ENCODE data around the gene RNF212B.
"Not testable (repeated sequence)": the region's sequence is repeated elsewhere in the genome, so short reads cannot be mapped to it uniquely, and the experiment has no call there.

The RNF212B gene

GRCh38 chr14:23237772-23238594, at the start of gene RNF212B:
Gene RNF212B (plus strand): TSS chr14:23237936. CDS start chr14:23240346, 2,410 bp downstream.
- in situ Hi-C loops (cut with HindIII; ENCODE audit: low pct_ligation_motif_present, low pct_unique_long_range_greater_than_20kb, low sequenced_read_pairs): no loop called here
- DNase-seq: peak; percentile 77

GRCh38 chr14:23193432-23193831, 44.3 kb upstream of the RNF212B start:
- DNase-seq: no peak
- in situ Hi-C loops (cut with HindIII; ENCODE audit: low pct_ligation_motif_present, low pct_unique_long_range_greater_than_20kb, low sequenced_read_pairs): no loop called here

GRCh38 chr14:23195552-23196101, 42.1 kb upstream of the RNF212B start:
- in situ Hi-C loops (cut with HindIII; ENCODE audit: low pct_ligation_motif_present, low pct_unique_long_range_greater_than_20kb, low sequenced_read_pairs): no loop called here
- DNase-seq: no peak

- in situ Hi-C loops (cut with HindIII; ENCODE audit: low pct_ligation_motif_present, low pct_unique_long_range_greater_than_20kb, low sequenced_read_pairs); DNase-seq: not testable (repeated sequence)
These were observed 41.2 kb upstream of the RNF212B start for GRCh38 chr14:23196487-23196886.

GRCh38 chr14:23199141-23199540, 38.6 kb upstream of the RNF212B start:
- in situ Hi-C loops (cut with HindIII; ENCODE audit: low pct_ligation_motif_present, low pct_unique_long_range_greater_than_20kb, low sequenced_read_pairs); DNase-seq: not testable (repeated sequence)

- no peak for DNase-seq
- in situ Hi-C loops (cut with HindIII; ENCODE audit: low pct_ligation_motif_present, low pct_unique_long_range_greater_than_20kb, low sequenced_read_pairs): no loop called here
These were observed 35.7 kb upstream of the RNF212B start for GRCh38 chr14:23202001-23202400.

- in situ Hi-C loops (cut with HindIII; ENCODE audit: low pct_ligation_motif_present, low pct_unique_long_range_greater_than_20kb, low sequenced_read_pairs): no loop called here
- DNase-seq: no peak
These were observed 31.2 kb upstream of the RNF212B start for GRCh38 chr14:23206422-23207145.

GRCh38 chr14:23207146-23207540, 30.6 kb upstream of the RNF212B start:
- no peak for DNase-seq
- in situ Hi-C loops (cut with HindIII; ENCODE audit: low pct_ligation_motif_present, low pct_unique_long_range_greater_than_20kb, low sequenced_read_pairs): no loop called here

GRCh38 chr14:23208324-23208723, 29.4 kb upstream of the RNF212B start:
- DNase-seq: no peak
- in situ Hi-C loops (cut with HindIII; ENCODE audit: low pct_ligation_motif_present, low pct_unique_long_range_greater_than_20kb, low sequenced_read_pairs): no loop called here

- in situ Hi-C loops (cut with HindIII; ENCODE audit: low pct_ligation_motif_present, low pct_unique_long_range_greater_than_20kb, low sequenced_read_pairs): no loop called here
- DNase-seq: no peak
These were observed 27.9 kb upstream of the RNF212B start for GRCh38 chr14:23209651-23210423.

- DNase-seq: no peak
- in situ Hi-C loops (cut with HindIII; ENCODE audit: low pct_ligation_motif_present, low pct_unique_long_range_greater_than_20kb, low sequenced_read_pairs): no loop called here
These were observed 22.3 kb upstream of the RNF212B start for GRCh38 chr14:23215421-23215820.

GRCh38 chr14:23217032-23218020, 20.4 kb upstream of the RNF212B start:
- in situ Hi-C loops (cut with HindIII; ENCODE audit: low pct_ligation_motif_present, low pct_unique_long_range_greater_than_20kb, low sequenced_read_pairs): no loop called here
- DNase-seq: no peak

- in situ Hi-C loops (cut with HindIII; ENCODE audit: low pct_ligation_motif_present, low pct_unique_long_range_greater_than_20kb, low sequenced_read_pairs): no loop called here
- DNase-seq: no peak
These were observed 18.7 kb upstream of the RNF212B start for GRCh38 chr14:23219075-23219474.

- DNase-seq; in situ Hi-C loops (cut with HindIII; ENCODE audit: low pct_ligation_motif_present, low pct_unique_long_range_greater_than_20kb, low sequenced_read_pairs): not testable (repeated sequence)
These were observed 12.8 kb upstream of the RNF212B start for GRCh38 chr14:23224958-23225357.

GRCh38 chr14:23227566-23227965, 10.2 kb upstream of the RNF212B start:
- DNase-seq: no peak
- in situ Hi-C loops (cut with HindIII; ENCODE audit: low pct_ligation_motif_present, low pct_unique_long_range_greater_than_20kb, low sequenced_read_pairs): no loop called here

- no peak for DNase-seq
- in situ Hi-C loops (cut with HindIII; ENCODE audit: low pct_ligation_motif_present, low pct_unique_long_range_greater_than_20kb, low sequenced_read_pairs): no loop called here
These were observed 8.9 kb upstream of the RNF212B start for GRCh38 chr14:23228812-23229211.

GRCh38 chr14:23232241-23232808, 5.4 kb upstream of the RNF212B start:
- DNase-seq; in situ Hi-C loops (cut with HindIII; ENCODE audit: low pct_ligation_motif_present, low pct_unique_long_range_greater_than_20kb, low sequenced_read_pairs): not testable (repeated sequence)
